ENCODE results near the gene HLA-DQB1.

- TF ChIP-seq ZBTB20 (CRISPR knock-in tag; IDR thresholded peaks at IDR 0.05; ENCODE audit: borderline replicate concordance, low read depth) (no peak), CTCF (CRISPR knock-in tag; IDR thresholded peaks at IDR 0.05) (no peak), NR1H2 (CRISPR knock-in tag; IDR thresholded peaks at IDR 0.05; ENCODE audit: borderline replicate concordance, low read depth) (no peak), GTF2F1 (IDR thresholded peaks at IDR 0.05; ENCODE audit: low read length) (no peak), ZBTB43 (CRISPR knock-in tag; conservative IDR thresholded peaks at IDR 0.05) (no peak), ZNF143 (CRISPR knock-in tag; IDR thresholded peaks at IDR 0.05) (no peak), TFDP1 (CRISPR knock-in tag; IDR thresholded peaks at IDR 0.05; ENCODE audit: borderline replicate concordance) (no peak), FOSL1 (CRISPR knock-in tag; IDR thresholded peaks at IDR 0.05; ENCODE audit: borderline replicate concordance) (no peak), NFRKB (IDR thresholded peaks at IDR 0.05) (no peak)
These were observed 39.2 kb downstream of the HLA-DQB1 start for GRCh38 chr6:32627249-32627648.

Data from HepG2 (cell line).